HEK293 (cell line): Measurements from ENCODE around the gene PGC.

Experiments used
- CTCF ChIA-PET: fragments of 350-600 bp; formaldehyde crosslinking; extraction: SDS; loops from one replicate; lab custom pipeline; 2021; ENCODE audit warnings: antibody characterized with exemption; lab: Yijun Ruan, JAX
- POLR2A ChIA-PET: fragments of 300-600 bp; formaldehyde crosslinking; extraction: SDS; loops from one replicate; lab custom pipeline; 2020; ENCODE audit warnings: antibody characterized with exemption, inconsistent platforms; lab: Yijun Ruan, JAX
- H3K27ac ChIP-seq: fragments of 200-500 bp; sonication (Bioruptor generic); 2 replicates; pipeline ENCODE4 v1.5.1; 2014; ENCODE audit warnings: low read depth, low read length, control low read depth, inconsistent platforms; ENCODE audit errors: extremely low read depth
- H3K36me3 ChIP-seq, 2 experiments: fragments of 200-500 bp in 1 of 2; sonication (Bioruptor generic) in 1 of 2; 1 replicate in 1 of 2; 2 replicates in 1 of 2; pipeline ENCODE4 v1.5.1; 2014 to 2017; ENCODE audit warnings: inconsistent platforms in 2 of 2, low read length in 2 of 2; ENCODE audit not compliant: control insufficient read depth in 2 of 2, insufficient read depth in 1 of 2
- H3K4me1 ChIP-seq: fragments of 200-500 bp; sonication (Bioruptor generic); 2 replicates; pipeline ENCODE4 v1.5.1; 2014; ENCODE audit warnings: mild to moderate bottlenecking, low read length, inconsistent platforms; ENCODE audit not compliant: control insufficient read depth, insufficient read depth
- H3K4me3 ChIP-seq: 2 replicates; pipeline ENCODE4 v1.5.1; 2011; ENCODE audit warnings: low read depth, mild to moderate bottlenecking, control low read depth, low read length, moderate library complexity
- H3K9me3 ChIP-seq: fragments of 200-500 bp; sonication (Bioruptor generic); 2 replicates; pipeline ENCODE4 v1.5.1; 2014; ENCODE audit warnings: low read depth, low read length, inconsistent platforms; ENCODE audit not compliant: control insufficient read depth, insufficient read depth
- BCL11A ChIP-seq: fragments of 450-650 bp; formaldehyde crosslinking; IDR thresholded peaks from 2 replicates; pipeline ENCODE4 v1.5.1; 2016; ENCODE audit warnings: low read depth, missing biosample characterization, missing genetic modification characterization
- EGR2 ChIP-seq: fragments of 450-650 bp; formaldehyde crosslinking; IDR thresholded peaks from 2 replicates; pipeline ENCODE4 v1.5.1; 2016; ENCODE audit warnings: low read depth, missing biosample characterization, missing genetic modification characterization
- FEZF1 ChIP-seq: fragments of 450-650 bp; formaldehyde crosslinking; IDR thresholded peaks from 2 replicates; pipeline ENCODE4 v1.5.1; 2016; ENCODE audit warnings: missing biosample characterization, missing genetic modification characterization
- GLI2 ChIP-seq: fragments of 450-650 bp; formaldehyde crosslinking; IDR thresholded peaks from 2 replicates; pipeline ENCODE4; 2017; ENCODE audit warnings: missing biosample characterization, missing genetic modification characterization, low read depth, borderline replicate concordance
- GLIS1 ChIP-seq: fragments of 450-650 bp; formaldehyde crosslinking; IDR thresholded peaks from 2 replicates; pipeline ENCODE4 v1.5.1; 2016; ENCODE audit warnings: missing biosample characterization, missing genetic modification characterization
- OVOL3 ChIP-seq: fragments of 450-650 bp; formaldehyde crosslinking; IDR thresholded peaks from 2 replicates; pipeline ENCODE4 v1.5.1; 2016; ENCODE audit warnings: missing biosample characterization, missing genetic modification characterization
- RBAK ChIP-seq: fragments of 450-650 bp; formaldehyde crosslinking; IDR thresholded peaks from 2 replicates; pipeline ENCODE4 v1.5.1; 2016; ENCODE audit warnings: missing biosample characterization, missing genetic modification characterization
- ZBTB7A ChIP-seq: fragments of 450-650 bp; formaldehyde crosslinking; IDR thresholded peaks from 2 replicates; pipeline ENCODE4 v1.5.1; 2016; ENCODE audit warnings: low read depth, missing biosample characterization, missing genetic modification characterization
- ZFP37 ChIP-seq: fragments of 450-650 bp; formaldehyde crosslinking; IDR thresholded peaks from 2 replicates; pipeline ENCODE4 v1.5.1; 2016; ENCODE audit warnings: missing biosample characterization, missing genetic modification characterization
- ZIC2 ChIP-seq: fragments of 450-650 bp; formaldehyde crosslinking; IDR thresholded peaks from 2 replicates; pipeline ENCODE4 v1.5.1; 2016; ENCODE audit warnings: missing biosample characterization, missing genetic modification characterization
- ZNF114 ChIP-seq: fragments of 450-650 bp; formaldehyde crosslinking; IDR thresholded peaks from 2 replicates; pipeline ENCODE4 v1.5.0; 2017; ENCODE audit warnings: missing biosample characterization, missing genetic modification characterization
- ZNF138 ChIP-seq: fragments of 450-650 bp; formaldehyde crosslinking; IDR thresholded peaks from 2 replicates; pipeline ENCODE4 v1.5.1; 2016; ENCODE audit warnings: missing biosample characterization, missing genetic modification characterization, borderline replicate concordance
- ZNF311 ChIP-seq: fragments of 450-650 bp; formaldehyde crosslinking; IDR thresholded peaks from 2 replicates; pipeline ENCODE4 v1.5.1; 2017; ENCODE audit warnings: missing biosample characterization, missing genetic modification characterization, borderline replicate concordance
- ZNF48 ChIP-seq: fragments of 450-650 bp; formaldehyde crosslinking; IDR thresholded peaks from 2 replicates; pipeline ENCODE4 v1.5.1; 2016; ENCODE audit warnings: missing biosample characterization, missing genetic modification characterization
- ZNF521 ChIP-seq: fragments of 450-650 bp; formaldehyde crosslinking; IDR thresholded peaks from 2 replicates; pipeline ENCODE4 v1.5.1; 2017; ENCODE audit warnings: missing biosample characterization, mild to moderate bottlenecking, missing genetic modification characterization
- ZNF596 ChIP-seq: fragments of 450-650 bp; IDR thresholded peaks from 2 replicates; pipeline ENCODE4 v1.5.0; 2018; ENCODE audit warnings: missing biosample characterization, mild to moderate bottlenecking, missing genetic modification characterization, moderate library complexity
- TF ChIP-seq, protein P1 (sequence below): fragments of 450-650 bp; formaldehyde crosslinking; IDR thresholded peaks from 2 replicates; pipeline ENCODE4 v1.5.1; 2016; ENCODE audit warnings: missing biosample characterization, missing genetic modification characterization, borderline replicate concordance
- TF ChIP-seq, protein P2 (sequence below): fragments of 450-650 bp; formaldehyde crosslinking; IDR thresholded peaks from 2 replicates; pipeline ENCODE4 v1.5.1; 2016; ENCODE audit warnings: missing biosample characterization, missing genetic modification characterization
- TF ChIP-seq, protein P3 (sequence below): fragments of 450-650 bp; formaldehyde crosslinking; IDR thresholded peaks from 2 replicates; pipeline ENCODE4 v1.5.1; 2016; ENCODE audit warnings: missing biosample characterization, missing genetic modification characterization, low read depth
- TF ChIP-seq, protein P4 (sequence below): fragments of 450-650 bp; formaldehyde crosslinking; IDR thresholded peaks from 2 replicates; pipeline ENCODE4 v1.5.1; 2016; ENCODE audit warnings: missing biosample characterization, missing genetic modification characterization

Gene PGC

DNA sequence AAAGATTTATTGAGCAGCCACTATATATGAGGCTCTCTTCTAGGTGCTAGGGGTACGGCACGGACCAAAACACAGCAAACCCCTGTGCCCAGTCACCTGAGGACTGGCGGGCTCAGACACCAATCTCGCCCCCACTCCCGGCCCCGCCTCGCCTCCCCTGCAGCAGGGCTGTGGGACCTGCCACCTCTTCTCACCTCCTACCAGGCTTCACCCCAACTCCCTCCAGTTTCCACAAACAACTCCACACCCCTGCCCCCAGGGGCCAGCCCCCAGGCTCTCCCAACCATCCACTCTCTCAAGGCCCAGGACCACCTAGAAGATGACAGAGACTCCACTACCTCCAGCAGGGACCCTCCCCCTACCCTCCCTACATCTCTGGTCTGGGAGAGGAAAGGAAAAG is 18.2 kb downstream of the PGC start:
- H3K27ac ChIP-seq, result no peak overlapping the region
- H3K4me3 ChIP-seq, result no peak overlapping the region
- peaks cover 3% of the 10 kb centered on the region; the same call in 1 of the 2 replicates for H3K4me1 ChIP-seq
- ChIA-PET CTCF (interaction anchor here (1.1 to 1.4 kb wide), 3 partner anchors 23 to 361 kb away, joined by 3 to 6 read pairs (median 4); no protein-coding TSS in a partner anchor), POLR2A (no interaction called here)
- TF ChIP-seq EGR2 (tag by site-specific recombination) (peak; percentile 49; the same call in 1 of the 2 replicates), ZBTB7A (no peak)
- H3K9me3 ChIP-seq, result no peaks in the 10 kb centered on the region
- H3K36me3 ChIP-seq, result no peaks in the 10 kb centered on the region

DNA sequence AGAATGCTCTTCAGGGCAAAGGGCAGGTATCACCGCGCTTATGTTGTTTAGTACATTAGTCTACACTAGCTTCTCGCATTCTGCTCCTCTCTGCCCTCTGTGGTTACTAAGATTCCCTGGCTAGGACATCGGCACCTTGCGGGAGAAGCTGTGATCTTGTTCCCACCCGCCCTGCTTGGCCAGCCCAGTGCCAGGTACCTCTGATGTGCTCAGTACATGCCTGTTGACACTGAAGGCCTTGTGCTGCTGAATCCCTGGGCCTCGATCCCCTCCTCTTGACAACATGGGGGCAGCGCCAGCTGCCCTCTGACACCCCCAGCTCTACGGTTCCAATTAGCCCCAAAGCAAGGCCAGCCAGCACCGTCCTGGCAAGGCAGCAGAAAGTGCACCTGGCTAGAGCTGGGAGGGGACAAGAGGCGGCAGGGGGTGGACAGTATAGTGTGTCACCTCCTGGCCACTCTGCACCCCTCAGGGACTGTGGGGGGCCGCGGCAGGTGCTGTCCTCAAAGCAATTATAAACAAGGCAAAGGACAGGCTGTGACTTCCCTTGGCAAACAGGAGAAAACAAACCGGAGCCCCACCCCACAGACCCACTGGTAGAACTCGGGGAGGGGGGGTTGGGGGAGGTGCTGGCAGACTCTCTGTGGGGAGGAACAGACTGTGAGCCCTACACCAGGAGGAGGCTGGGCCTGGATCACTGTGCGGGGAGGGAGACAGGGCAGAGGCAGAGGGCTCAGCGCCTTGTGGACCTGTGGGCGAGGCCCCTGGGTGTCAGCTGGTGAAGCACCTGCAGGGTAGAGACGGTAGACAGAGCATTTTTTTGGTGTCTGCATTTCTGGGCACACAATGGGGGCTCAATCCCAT is 18.9 kb downstream of the PGC start:
- H3K36me3 ChIP-seq, result no peaks in the 10 kb centered on the region
- TF ChIP-seq FEZF1 (tag by site-specific recombination), result no peak
- no peak for TF ChIP-seq ZNF138 (tag by site-specific recombination)
- no peak for TF ChIP-seq OVOL3 (tag by site-specific recombination)
- TF ChIP-seq ZNF48, result no peak
- TF ChIP-seq, protein P1, sequence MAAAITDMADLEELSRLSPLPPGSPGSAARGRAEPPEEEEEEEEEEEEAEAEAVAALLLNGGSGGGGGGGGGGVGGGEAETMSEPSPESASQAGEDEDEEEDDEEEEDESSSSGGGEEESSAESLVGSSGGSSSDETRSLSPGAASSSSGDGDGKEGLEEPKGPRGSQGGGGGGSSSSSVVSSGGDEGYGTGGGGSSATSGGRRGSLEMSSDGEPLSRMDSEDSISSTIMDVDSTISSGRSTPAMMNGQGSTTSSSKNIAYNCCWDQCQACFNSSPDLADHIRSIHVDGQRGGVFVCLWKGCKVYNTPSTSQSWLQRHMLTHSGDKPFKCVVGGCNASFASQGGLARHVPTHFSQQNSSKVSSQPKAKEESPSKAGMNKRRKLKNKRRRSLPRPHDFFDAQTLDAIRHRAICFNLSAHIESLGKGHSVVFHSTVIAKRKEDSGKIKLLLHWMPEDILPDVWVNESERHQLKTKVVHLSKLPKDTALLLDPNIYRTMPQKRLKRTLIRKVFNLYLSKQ (tag by site-specific recombination), result no peak
- TF ChIP-seq ZIC2 (tag by site-specific recombination), result 0 out of 2 replicates have a peak, but pooled peaks have one; percentile 11
- no peak for TF ChIP-seq ZNF114
- no peak for TF ChIP-seq ZNF521 (tag by site-specific recombination)
- TF ChIP-seq RBAK (tag by site-specific recombination), result no peak
- peak; percentile 82 for TF ChIP-seq GLIS1
- no peak for TF ChIP-seq BCL11A (tag by site-specific recombination)
- TF ChIP-seq, protein P2, sequence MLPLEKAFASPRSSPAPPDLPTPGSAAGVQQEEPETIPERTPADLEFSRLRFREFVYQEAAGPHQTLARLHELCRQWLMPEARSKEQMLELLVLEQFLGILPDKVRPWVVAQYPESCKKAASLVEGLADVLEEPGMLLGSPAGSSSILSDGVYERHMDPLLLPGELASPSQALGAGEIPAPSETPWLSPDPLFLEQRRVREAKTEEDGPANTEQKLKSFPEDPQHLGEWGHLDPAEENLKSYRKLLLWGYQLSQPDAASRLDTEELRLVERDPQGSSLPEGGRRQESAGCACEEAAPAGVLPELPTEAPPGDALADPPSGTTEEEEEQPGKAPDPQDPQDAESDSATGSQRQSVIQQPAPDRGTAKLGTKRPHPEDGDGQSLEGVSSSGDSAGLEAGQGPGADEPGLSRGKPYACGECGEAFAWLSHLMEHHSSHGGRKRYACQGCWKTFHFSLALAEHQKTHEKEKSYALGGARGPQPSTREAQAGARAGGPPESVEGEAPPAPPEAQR (tag by site-specific recombination), result no peak
- TF ChIP-seq, protein P3, sequence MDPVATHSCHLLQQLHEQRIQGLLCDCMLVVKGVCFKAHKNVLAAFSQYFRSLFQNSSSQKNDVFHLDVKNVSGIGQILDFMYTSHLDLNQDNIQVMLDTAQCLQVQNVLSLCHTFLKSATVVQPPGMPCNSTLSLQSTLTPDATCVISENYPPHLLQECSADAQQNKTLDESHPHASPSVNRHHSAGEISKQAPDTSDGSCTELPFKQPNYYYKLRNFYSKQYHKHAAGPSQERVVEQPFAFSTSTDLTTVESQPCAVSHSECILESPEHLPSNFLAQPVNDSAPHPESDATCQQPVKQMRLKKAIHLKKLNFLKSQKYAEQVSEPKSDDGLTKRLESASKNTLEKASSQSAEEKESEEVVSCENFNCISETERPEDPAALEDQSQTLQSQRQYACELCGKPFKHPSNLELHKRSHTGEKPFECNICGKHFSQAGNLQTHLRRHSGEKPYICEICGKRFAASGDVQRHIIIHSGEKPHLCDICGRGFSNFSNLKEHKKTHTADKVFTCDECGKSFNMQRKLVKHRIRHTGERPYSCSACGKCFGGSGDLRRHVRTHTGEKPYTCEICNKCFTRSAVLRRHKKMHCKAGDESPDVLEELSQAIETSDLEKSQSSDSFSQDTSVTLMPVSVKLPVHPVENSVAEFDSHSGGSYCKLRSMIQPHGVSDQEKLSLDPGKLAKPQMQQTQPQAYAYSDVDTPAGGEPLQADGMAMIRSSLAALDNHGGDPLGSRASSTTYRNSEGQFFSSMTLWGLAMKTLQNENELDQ (tag by site-specific recombination), result no peak
- TF ChIP-seq ZFP37, result no peak
- H3K4me3 ChIP-seq, result no peak overlapping the region
- ChIA-PET POLR2A (no interaction called here), CTCF (interaction anchor here (0.7 to 1.6 kb wide), 4 partner anchors 23 to 360 kb away, joined by 3 to 7 read pairs (median 4); partner anchors contain the start of gene TOMM6)
- H3K9me3 ChIP-seq, result no peaks in the 10 kb centered on the region
- peaks cover 3% of the 10 kb centered on the region; the same call in 1 of the 2 replicates for H3K4me1 ChIP-seq
- no peak overlapping the region for H3K27ac ChIP-seq

DNA sequence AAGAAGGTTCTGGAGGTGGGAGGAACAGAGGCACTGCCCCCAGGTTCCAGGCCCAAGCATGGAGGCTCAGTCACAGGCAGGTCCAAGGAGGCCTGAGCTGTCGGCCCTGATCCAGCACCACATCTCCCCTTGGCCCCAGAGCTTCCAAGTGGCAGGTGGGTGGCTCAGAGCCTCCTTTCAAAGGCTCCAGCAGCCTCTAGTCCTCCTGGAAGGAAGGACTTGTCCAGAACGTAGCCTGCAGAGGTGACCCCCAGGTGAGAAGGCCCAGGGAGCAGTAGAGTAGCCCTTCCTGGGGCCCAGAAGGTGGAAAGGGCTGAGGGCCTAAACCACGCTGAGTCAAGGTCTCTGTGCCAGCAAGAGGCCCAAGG is 19.5 kb downstream of the PGC start:
- ChIA-PET CTCF (interaction anchor here (0.7 to 1.6 kb wide), 3 partner anchors 27 to 359 kb away, joined by 3 to 7 read pairs (median 3); partner anchors contain the start of gene TOMM6), POLR2A (no interaction called here)
- H3K4me3 ChIP-seq, result no peak overlapping the region
- no peaks in the 10 kb centered on the region for H3K36me3 ChIP-seq
- no peaks in the 10 kb centered on the region; the same call in 1 of the 2 replicates for H3K4me1 ChIP-seq
- H3K27ac ChIP-seq, result no peak overlapping the region
- no peaks in the 10 kb centered on the region for H3K9me3 ChIP-seq
- TF ChIP-seq BCL11A (tag by site-specific recombination) (no peak), GLI2 (tag by site-specific recombination) (no peak), EGR2 (tag by site-specific recombination) (no peak), ZNF596 (no peak), ZNF311 (no peak)
- TF ChIP-seq, protein P4, sequence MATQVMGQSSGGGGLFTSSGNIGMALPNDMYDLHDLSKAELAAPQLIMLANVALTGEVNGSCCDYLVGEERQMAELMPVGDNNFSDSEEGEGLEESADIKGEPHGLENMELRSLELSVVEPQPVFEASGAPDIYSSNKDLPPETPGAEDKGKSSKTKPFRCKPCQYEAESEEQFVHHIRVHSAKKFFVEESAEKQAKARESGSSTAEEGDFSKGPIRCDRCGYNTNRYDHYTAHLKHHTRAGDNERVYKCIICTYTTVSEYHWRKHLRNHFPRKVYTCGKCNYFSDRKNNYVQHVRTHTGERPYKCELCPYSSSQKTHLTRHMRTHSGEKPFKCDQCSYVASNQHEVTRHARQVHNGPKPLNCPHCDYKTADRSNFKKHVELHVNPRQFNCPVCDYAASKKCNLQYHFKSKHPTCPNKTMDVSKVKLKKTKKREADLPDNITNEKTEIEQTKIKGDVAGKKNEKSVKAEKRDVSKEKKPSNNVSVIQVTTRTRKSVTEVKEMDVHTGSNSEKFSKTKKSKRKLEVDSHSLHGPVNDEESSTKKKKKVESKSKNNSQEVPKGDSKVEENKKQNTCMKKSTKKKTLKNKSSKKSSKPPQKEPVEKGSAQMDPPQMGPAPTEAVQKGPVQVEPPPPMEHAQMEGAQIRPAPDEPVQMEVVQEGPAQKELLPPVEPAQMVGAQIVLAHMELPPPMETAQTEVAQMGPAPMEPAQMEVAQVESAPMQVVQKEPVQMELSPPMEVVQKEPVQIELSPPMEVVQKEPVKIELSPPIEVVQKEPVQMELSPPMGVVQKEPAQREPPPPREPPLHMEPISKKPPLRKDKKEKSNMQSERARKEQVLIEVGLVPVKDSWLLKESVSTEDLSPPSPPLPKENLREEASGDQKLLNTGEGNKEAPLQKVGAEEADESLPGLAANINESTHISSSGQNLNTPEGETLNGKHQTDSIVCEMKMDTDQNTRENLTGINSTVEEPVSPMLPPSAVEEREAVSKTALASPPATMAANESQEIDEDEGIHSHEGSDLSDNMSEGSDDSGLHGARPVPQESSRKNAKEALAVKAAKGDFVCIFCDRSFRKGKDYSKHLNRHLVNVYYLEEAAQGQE (tag by site-specific recombination), result no peak
